ENCODE results near the gene TBK1.
"Not testable (repeated sequence)": the region's sequence is repeated elsewhere in the genome, so short reads cannot be mapped to it uniquely, and the experiment has no call there.

Gene TBK1

GRCh38 chr12:64497903-64498302, 46.0 kb downstream of the TBK1 start:
- DNase-seq, result no peak

- DNase-seq, result peak; percentile 24 to 57 (median 48)
Measured at GRCh38 chr12:64500394-64500793, 48.5 kb downstream of the TBK1 start.

- no peak for DNase-seq
Measured at GRCh38 chr12:64501486-64501885, 49.6 kb downstream of the TBK1 start.

DNA sequence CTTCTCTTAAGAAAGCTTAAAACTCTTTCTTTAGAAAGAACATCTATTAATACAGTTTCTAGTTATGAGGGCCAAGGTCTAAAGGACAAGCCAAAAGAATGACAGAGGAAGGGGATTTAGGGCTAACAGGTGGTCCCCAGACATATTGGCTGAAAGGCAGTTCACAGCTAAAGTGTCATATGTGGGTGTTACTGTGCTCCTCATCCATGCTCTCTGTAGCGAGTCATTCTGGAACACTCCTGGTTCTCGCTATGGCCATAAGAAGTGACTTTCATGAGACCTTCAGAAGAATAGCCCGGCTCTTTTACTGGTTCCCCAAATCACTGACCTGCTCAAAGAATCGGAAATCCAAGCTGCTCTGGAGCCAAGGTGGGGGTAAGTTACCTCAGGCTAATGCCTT, 55.0 kb downstream of the TBK1 start:
- peak in 1 of 3 donors; percentile 11 for DNase-seq

- peak in 1 of 3 donors; percentile 1 for DNase-seq
Measured at GRCh38 chr12:64510667-64511066, 58.7 kb downstream of the TBK1 start.

- no peak for DNase-seq
Measured at GRCh38 chr12:64518396-64518795, 66.5 kb downstream of the TBK1 start.

GRCh38 chr12:64521833-64522232, 69.9 kb downstream of the TBK1 start:
- no peak for DNase-seq

- DNase-seq, result no peak
Measured at GRCh38 chr12:64522316-64522715, 70.4 kb downstream of the TBK1 start.

- no peak for DNase-seq
Measured at GRCh38 chr12:64522807-64523206, 70.9 kb downstream of the TBK1 start.

DNA sequence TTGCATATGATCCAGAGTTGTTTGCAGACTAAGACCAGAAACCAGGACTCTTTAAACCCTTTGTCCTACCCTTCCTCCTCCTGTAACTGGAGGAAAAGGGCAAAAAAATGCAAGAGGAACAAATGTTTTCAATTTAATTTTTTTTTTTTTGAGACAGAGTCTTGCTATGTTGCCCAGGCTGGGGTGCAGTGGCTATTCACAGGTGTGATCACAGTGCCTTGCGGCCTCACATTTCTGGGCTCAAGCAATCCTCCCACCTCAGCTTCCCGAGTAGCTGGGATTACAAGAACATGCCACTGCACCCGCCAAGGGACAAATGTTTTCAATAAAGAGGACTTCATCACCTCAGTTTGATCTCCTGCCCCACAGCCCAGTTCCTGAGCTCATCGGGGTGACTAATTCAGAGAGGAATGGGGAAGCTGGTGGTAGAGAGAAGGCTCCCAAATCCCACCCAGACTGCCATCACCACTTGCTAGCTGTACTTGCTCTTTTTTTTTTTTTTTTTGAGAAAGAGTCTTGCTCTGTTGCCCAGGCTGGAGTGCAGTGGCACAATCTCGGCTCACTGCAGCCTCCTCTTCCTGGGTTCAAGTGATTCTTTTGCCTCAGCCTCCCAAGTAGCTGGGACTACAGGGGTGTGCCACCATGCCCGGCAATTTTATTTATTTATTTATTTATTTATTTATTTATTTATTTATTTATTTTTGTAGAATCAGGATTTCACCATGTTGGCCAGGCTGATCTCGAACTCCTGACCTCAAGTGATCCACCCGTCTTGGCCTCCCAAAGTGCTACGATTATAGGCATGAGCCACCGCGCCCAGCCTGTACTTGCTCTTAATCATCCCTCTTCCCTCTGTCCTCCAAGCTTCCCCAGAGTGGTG, 71.9 kb downstream of the TBK1 start:
- DNase-seq, result peak; percentile 57 to 63 (median 58)

- no peak for DNase-seq
Measured at GRCh38 chr12:64525461-64526160, 73.7 kb downstream of the TBK1 start.

DNA sequence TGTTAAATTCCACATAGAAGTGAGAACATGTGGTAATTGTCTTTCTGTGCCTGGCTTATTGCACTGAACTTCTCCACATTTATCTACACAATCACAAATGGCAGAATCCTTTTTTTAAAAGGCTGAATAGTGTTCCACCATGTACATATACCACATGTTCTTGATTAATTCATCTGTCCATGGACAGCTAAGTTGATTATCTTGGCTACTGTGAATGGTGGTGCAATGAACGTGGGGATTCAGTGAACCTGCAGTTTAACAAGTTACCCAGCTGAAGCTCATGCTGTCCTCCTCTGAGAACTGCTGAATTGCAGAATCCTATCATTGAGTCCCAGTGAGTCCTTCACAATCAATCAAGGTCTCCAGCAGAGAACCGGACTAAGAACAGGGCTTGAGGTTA, 74.9 kb downstream of the TBK1 start:
- DNase-seq, result no peak

DNA sequence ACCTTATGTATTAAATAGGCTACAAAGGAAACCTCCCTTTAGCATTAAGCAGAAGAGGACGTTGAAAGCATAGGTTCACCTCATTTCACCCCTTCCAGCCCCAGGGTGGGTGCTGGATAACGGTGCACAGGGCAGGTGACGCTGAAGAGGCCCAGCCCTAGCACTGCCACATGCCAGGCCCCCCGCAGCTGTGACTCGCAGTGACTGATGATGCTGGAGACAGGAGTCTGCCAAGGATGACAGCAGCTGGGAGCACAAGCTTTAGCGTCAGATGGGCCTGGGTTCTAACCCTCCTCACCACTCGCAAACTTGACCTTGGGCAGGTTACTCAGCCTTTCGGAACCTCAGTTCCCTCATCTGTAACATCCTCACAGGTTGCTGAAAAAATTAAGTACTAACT, 76.7 kb downstream of the TBK1 start:
- no peak for DNase-seq

GRCh38 chr12:64530566-64530965, 78.6 kb downstream of the TBK1 start:
- DNase-seq, result no peak

GRCh38 chr12:64531665-64532334, 79.9 kb downstream of the TBK1 start:
- DNase-seq, result no peak

DNA sequence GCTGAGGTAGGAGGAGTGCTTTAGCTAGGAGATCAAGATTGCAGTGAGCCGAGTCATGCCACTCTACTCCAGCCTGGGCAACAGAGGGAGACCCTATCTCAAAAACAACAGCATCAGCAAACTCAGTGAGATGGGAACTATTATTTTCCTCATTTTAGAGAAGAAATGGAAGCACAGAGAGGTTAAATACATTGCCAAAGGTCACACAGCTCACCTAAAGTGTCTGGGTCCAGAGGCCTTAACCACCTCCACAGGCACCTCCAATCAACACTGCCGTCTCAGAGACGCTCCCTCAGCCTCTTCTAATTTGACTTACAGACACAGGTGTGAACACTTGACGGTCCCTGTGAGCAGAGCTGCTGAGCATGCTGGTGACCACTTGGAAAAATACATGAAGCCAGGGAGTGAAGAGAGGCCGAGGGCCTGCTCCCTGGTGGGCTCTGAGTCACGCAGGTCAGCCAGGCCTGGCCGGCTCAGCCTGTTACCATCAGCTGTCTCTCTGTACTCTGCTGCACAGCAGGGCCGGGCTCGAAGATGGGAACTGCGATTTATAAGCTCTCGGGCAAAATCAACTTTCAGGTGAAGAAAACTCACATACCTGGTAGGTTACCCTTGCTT, 80.9 kb downstream of the TBK1 start:
- DNase-seq, result no peak

DNA sequence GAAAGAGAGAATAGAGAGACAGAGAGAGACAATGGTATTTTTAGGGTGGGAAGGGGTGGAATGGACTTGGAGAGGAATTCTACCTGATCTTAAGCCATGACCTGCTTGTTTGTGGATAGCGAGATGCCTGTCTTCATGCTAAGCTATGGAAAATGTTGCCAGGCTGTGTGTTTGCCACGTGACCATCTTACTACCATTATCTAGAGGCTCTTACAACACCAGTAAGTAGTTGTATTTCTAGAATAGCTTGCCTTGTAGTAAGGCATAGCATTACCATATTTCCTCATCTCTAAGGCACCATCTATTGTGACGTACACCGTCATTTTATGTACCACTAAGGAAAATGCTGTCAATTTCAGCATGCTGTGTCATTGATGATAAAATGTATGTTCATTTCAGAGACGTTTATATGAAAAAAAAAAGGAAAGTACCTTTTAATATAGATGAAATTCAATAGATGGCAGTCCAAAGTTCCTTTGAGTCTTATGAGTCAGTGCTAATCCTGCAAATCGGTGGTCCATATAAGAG, 82.8 kb downstream of the TBK1 start:
- DNase-seq, result no peak

GRCh38 chr12:64538121-64538520, 86.2 kb downstream of the TBK1 start:
- peak; percentile 47 to 76 (median 51) for DNase-seq

- DNase-seq, result not testable (repeated sequence)
Measured at GRCh38 chr12:64542409-64543047, 90.6 kb downstream of the TBK1 start.

DNA sequence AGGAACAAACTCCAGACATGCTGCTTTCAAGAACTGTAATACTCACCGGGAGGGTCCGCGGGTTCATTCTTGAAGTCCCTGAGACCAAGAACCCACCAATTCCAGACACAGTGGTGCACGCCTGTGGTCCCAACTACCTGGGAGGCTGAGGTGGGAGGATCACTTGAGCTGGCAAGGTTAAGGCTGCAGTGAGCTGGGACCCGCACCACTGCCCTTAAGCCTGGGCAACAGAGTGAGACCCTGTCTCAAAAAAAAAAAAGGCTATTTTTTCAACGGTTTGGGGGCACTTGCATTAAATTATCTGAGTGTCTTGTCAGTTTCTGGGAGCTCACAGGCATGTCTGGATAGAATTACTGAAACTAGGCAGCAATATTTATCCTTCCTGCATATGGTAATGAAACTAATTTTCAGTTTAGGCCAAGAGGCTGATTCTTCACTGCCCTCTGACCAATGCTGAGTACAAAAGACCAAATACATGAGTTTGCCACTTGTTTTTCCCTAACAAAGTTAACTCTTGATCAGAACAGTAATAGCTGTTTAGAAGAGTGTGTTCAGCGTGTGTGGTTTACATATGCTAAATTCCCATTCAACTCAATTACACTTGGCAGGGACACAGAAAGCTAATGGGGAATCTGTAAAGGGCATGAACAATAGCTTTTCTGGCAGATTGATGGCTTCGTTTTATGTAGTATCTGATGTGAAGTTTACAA, 92.6 kb downstream of the TBK1 start:
- no peak for DNase-seq

DNA sequence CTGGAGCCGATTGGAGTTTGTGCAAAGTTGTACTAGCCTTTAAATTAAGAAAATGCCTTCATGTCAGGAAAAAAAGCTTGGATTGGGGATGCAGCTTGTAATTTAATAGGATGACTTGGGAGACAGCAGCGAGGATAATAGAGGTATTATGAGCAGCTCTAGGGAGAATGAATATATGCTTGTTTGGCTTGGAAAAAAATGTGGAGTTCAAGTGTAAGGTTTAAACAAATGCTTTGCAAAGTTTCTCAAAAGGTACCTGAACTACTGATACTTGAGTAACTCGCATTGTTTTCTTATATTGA, 93.1 kb downstream of the TBK1 start:
- DNase-seq, result no peak

DNA sequence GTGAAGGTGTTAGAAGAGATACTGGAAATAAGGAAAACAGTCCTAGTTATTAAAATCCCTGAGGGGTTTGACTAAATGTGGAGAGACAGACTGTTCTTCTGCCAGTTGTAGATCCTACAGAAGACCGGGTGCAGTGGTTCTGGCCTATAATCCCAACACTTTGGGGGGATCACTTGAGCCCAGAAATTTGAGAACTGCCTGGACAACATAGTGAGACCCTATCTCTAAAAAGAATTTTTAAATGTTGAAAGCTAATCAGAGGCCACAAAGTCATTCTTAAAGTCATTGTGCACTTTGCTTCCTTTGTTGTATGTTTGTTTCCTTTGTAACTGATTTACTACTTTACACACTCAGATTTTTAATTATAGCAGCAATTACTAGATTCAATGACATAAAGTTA, 97.2 kb downstream of the TBK1 start:
- no peak for DNase-seq

Measured in suppressor macrophage treated with lipopolysaccharide for 1 hour (primary cell).